GM06990 (cell line): ENCODE data around the gene ITM2C.

ENCODE experiments used
- DNase-seq: peaks from one replicate; pipeline ENCODE4 v3.0.0-alpha.2; 2011; ENCODE audit not compliant: insufficient read length; ENCODE audit errors: extremely low read depth
- H3K27me3 ChIP-seq: replicated peaks from 2 replicates; pipeline ENCODE4 v1.6.0; 2011; ENCODE audit warnings: low read length; ENCODE audit not compliant: control insufficient read depth, insufficient read depth
- H3K36me3 ChIP-seq: 2 replicates; pipeline ENCODE4 v1.5.1; 2011; ENCODE audit warnings: low read length; ENCODE audit not compliant: control insufficient read depth, insufficient read depth
- H3K4me3 ChIP-seq: replicated peaks from 2 replicates; pipeline ENCODE4 v1.5.1; 2011; ENCODE audit warnings: low read depth, mild to moderate bottlenecking, control low read depth, low read length
- CTCF ChIP-seq: IDR thresholded peaks from 2 replicates; pipeline ENCODE4 v1.5.1; 2011; ENCODE audit warnings: low read length, control low read depth, mild to moderate bottlenecking, inconsistent platforms; ENCODE audit not compliant: insufficient read depth, poor library complexity, severe bottlenecking

The ITM2C gene

GRCh38 chr2:230919240-230919639, 54.5 kb downstream of the ITM2C start:
- no peak for DNase-seq
- Histone ChIP-seq H3K27me3 (no peaks in the 10 kb centered on the region), H3K36me3 (no peaks in the 10 kb centered on the region; the same call in 1 of the 2 replicates), H3K4me3 (peak overlapping the region; percentile 38; the same call in 1 of the 2 replicates)
- TF ChIP-seq CTCF, result no peak

- H3K4me3 ChIP-seq, result peak overlapping the region; percentile 38
- no peaks in the 10 kb centered on the region for H3K27me3 ChIP-seq
- no peaks in the 10 kb centered on the region; the same call in 1 of the 2 replicates for H3K36me3 ChIP-seq
- TF ChIP-seq CTCF, result no peak
- DNase-seq, result no peak
Observed at GRCh38 chr2:230919681-230920080, 54.9 kb downstream of the ITM2C start.

- Histone ChIP-seq H3K36me3 (no peaks in the 10 kb centered on the region; the same call in 1 of the 2 replicates), H3K27me3 (no peaks in the 10 kb centered on the region), H3K4me3 (peak overlapping the region; percentile 38)
- no peak for TF ChIP-seq CTCF
- no peak for DNase-seq
Observed at GRCh38 chr2:230920167-230920566, 55.4 kb downstream of the ITM2C start.

DNA sequence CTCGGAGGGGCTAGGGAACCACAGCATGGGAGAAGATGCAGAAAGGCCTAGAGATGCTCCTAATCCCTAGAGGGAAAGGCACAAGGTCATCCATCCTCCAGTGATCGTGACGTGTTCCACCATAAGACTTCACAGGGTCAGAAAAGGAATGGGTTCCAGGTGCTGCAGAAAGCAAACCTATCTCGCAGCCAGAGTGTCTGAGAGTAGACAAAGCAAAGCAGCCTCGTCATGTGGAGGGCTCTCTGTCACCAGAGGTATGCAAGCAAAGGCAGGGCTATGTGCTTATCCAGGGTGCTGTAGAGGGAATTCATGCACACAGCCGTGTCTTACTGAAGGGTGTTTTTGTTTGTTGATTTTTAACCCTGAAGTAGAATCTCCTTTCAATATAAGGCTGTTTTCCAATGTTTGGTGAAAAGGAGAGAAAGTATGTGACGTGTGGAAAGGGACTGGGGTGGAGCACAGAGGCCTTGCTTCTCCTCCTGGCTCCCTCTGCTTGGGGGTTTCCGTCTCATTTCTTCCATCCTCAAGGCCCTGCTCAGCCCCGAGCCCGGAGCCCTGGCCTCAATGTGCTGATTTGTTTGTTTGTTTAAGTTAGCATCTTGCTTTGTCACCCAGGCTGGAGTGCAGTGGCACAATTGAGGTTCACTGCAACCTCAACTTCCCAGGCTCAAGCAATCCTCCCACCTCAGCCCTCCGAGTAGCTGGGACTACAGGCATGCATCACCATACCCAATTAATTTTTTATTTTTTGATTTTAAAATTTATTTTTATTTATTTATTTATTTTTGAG, 57.3 kb downstream of the ITM2C start:
- Histone ChIP-seq H3K27me3 (no peaks in the 10 kb centered on the region), H3K4me3 (peak overlapping the region; percentile 28), H3K36me3 (no peaks in the 10 kb centered on the region)
- peak; percentile 37 for DNase-seq
- no peak for TF ChIP-seq CTCF

GRCh38 chr2:230922951-230923717, 58.4 kb downstream of the ITM2C start:
- no peak for TF ChIP-seq CTCF

More at GRCh38 chr2:230922951-230923717, 58.4 kb downstream of the ITM2C start:
- Histone ChIP-seq H3K4me3 (peak overlapping the region; percentile 74), H3K36me3 (no peaks in the 10 kb centered on the region), H3K27me3 (no peaks in the 10 kb centered on the region)
- peak; percentile 54 for DNase-seq
